Upper lobe of right lung (tissue), 1 donor: ENCODE results near the gene CAMTA1. TPM values are rescaled to one million over a fixed set of nuclear protein-coding genes. Genes with fewer than 3 reads are reported as not detected.

Experiments used
- ATAC-seq: fragments of 200-7000 bp; cut with Tn5 transposase; one replicate; pipeline ENCODE4 v1.9.1; 2020; ENCODE audit warnings: mild to moderate bottlenecking, moderate library complexity
- DNase-seq: peaks from one replicate; pipeline ENCODE4 v3.0.0-alpha.2; 2020
- H3K27ac ChIP-seq: fragments of 200-600 bp; one replicate; pipeline ENCODE4 v1.8.0; 2022
- H3K27me3 ChIP-seq: fragments of 200-600 bp; one replicate; pipeline ENCODE4 v1.8.0; 2022; ENCODE audit warnings: mild to moderate bottlenecking
- H3K36me3 ChIP-seq: fragments of 200-600 bp; one replicate; pipeline ENCODE4 v1.8.0; 2022
- H3K4me1 ChIP-seq: fragments of 200-600 bp; one replicate; pipeline ENCODE4 v1.8.0; 2022
- H3K4me3 ChIP-seq: fragments of 200-600 bp; one replicate; pipeline ENCODE4 v1.8.0; 2022; ENCODE audit warnings: mild to moderate bottlenecking
- H3K9me3 ChIP-seq: fragments of 200-600 bp; one replicate; pipeline ENCODE4 v1.8.0; 2022
- CTCF ChIP-seq: fragments of 200-600 bp; IDR thresholded peaks from one replicate; pipeline ENCODE4 v1.8.0; 2022; ENCODE audit warnings: antibody characterized with exemption
- intact Hi-C: fragments of 100-400 bp; cut with DNase I; formaldehyde crosslinking; loops from one replicate; pipeline ENCODE4 v1.11.0; 2022
- total RNA-seq: library from RNA; stranded (reverse); fragmentation: NEBNext Ultra II Directional; extraction: Animal tissue kit (Norgen Biotek cat#: 25700); gene quantifications from one replicate; pipeline ENCODE4 v1.2.1, GENCODE V29; 2021
- donor health status: DM: no; HTN: yes; CAD: no; lungs with severe emphysema.

The CAMTA1 gene
- total RNA-seq, 1 donor from 2014 or later: 63.4 TPM

DNA sequence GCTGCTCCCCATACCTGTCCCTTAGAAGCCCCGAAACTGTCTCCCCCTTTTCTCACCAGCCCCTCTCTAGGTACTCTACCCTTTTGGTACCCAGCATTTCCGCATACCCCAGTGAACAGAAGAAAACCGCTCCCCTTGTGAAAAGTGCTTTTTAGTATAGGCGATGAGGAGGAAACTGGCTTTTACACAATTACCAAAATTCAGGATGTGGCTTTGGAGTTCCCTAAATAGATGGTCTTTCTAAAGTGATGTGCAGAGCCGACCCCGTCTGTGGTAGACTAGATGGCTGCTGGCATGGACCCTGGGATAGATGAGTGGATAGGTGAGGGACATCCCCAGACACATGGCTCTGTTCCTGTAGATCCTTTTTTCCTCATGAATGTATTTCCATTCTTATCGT is 996.2 kb downstream of the CAMTA1 start:
- no peaks in the 10 kb centered on the region for H3K27me3 ChIP-seq
- peak overlapping the region; percentile 42 for H3K27ac ChIP-seq
- TF ChIP-seq CTCF: no peak
- H3K9me3 ChIP-seq: no peaks in the 10 kb centered on the region
- H3K4me1 ChIP-seq: peaks cover 20% of the 10 kb centered on the region
- no peak for ATAC-seq
- H3K4me3 ChIP-seq: no peak overlapping the region
- H3K36me3 ChIP-seq: peaks cover 51% of the 10 kb centered on the region
- no peak for DNase-seq
- intact Hi-C loops: no loop called here

GRCh38 chr1:7781923-7782495 is 996.8 kb downstream of the CAMTA1 start:
- no peak for TF ChIP-seq CTCF
- Histone ChIP-seq H3K4me1 (peaks cover 23% of the 10 kb centered on the region), H3K4me3 (no peak overlapping the region), H3K36me3 (peaks cover 50% of the 10 kb centered on the region), H3K27me3 (no peaks in the 10 kb centered on the region), H3K27ac (peak overlapping the region; percentile 42), H3K9me3 (no peaks in the 10 kb centered on the region)
- intact Hi-C loops: no loop called here
- no peak for ATAC-seq
- DNase-seq: no peak

DNA sequence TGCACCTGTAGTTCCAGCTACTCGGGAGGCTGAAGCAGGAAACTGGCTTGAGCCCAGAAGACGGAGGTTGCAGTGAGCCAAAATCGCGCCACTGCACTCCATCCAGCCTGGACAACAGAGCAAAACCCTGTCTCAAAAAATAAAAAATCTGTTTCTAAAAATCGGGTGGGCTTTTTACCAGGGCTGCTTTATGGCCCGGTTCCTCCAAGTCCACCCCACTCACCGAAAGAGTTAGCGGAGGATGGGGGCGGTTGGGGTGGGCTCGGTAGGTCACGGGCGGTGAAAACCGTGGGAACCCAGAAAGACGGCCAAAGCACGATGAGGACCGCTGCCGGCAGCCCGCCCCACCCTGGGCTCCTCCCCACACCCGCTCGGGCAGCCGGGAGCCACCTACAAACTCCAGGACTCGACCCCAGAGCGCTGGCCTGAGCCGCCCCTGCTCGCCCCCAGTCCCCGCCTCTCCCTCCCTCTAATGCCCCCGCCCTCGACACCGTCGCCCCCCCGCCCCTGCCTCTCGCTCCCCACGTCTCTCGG is 998.0 kb downstream of the CAMTA1 start:
- Histone ChIP-seq H3K36me3 (peaks cover 46% of the 10 kb centered on the region), H3K27ac (peak overlapping the region; percentile 83), H3K27me3 (no peaks in the 10 kb centered on the region), H3K4me3 (peak overlapping the region; percentile 72), H3K4me1 (peaks cover 28% of the 10 kb centered on the region), H3K9me3 (no peaks in the 10 kb centered on the region)
- intact Hi-C loops: no loop called here
- peak; percentile 74 for ATAC-seq
- peak; percentile 92 for DNase-seq
- TF ChIP-seq CTCF: no peak

DNA sequence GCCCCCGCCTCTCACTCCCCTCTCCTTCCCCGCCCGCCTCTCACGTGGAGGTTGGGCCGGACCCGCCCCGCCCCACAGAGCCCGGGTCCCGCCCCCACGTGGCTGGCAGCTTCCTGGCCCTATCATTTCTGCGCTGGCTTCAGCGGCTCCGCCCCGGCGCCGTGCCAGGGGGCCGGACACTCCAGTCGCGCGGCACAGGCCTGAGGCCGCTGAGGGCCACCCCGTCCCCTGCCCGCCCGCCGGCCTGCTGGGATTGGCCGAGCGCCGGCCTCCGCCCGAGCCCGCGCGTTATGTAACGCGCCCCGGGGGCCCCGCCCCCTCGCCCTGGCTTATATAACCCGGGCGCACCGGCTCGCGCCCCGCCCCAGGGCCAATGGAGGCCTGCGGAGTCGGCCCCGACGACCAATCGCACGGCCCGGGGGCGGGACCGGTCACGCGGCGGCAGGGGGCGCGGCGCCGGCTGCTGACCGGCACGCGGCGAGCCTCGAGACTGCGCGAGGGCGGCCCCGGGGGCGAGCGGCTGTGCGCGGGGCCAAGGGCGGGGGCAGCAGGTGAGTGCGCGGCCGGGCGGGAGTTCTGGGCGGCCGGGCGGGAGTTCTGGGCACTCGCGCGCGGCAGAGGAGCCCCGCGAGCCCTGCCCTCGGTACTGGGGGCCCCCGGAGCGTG is 998.7 kb downstream of the CAMTA1 start, which contains the start of gene PER3:
PER3 (plus strand) TSS at position 466 of the 666 bp plus-strand sequence. CDS start 587 bp downstream, outside the sequence.
- ATAC-seq (peak; percentile 94), DNase-seq (peak; percentile 99)
- H3K4me1 ChIP-seq: peaks cover 28% of the 10 kb centered on the region
- H3K9me3 ChIP-seq: no peaks in the 10 kb centered on the region
- H3K27me3 ChIP-seq: no peaks in the 10 kb centered on the region
- peak within 1 kb of the TSS; percentile 91 for H3K27ac ChIP-seq
- peak within 1 kb of the TSS; percentile 72 for H3K4me3 ChIP-seq
- peaks cover 46% of the 10 kb centered on the region for H3K36me3 ChIP-seq
- intact Hi-C loops: no loop called here
- no peak for TF ChIP-seq CTCF

GRCh38 chr1:7784492-7785071 is 999.3 kb downstream of the CAMTA1 start:
- DNase-seq: no peak
- TF ChIP-seq CTCF: no peak
- Histone ChIP-seq H3K27me3 (no peaks in the 10 kb centered on the region), H3K4me3 (peak overlapping the region; percentile 72), H3K36me3 (peaks cover 46% of the 10 kb centered on the region), H3K4me1 (peaks cover 28% of the 10 kb centered on the region), H3K9me3 (no peaks in the 10 kb centered on the region), H3K27ac (peak overlapping the region; percentile 91)
- no peak for ATAC-seq
- intact Hi-C loops: no loop called here
